ENCODE data around the gene ALDH3A1.

The ALDH3A1 gene

DNA sequence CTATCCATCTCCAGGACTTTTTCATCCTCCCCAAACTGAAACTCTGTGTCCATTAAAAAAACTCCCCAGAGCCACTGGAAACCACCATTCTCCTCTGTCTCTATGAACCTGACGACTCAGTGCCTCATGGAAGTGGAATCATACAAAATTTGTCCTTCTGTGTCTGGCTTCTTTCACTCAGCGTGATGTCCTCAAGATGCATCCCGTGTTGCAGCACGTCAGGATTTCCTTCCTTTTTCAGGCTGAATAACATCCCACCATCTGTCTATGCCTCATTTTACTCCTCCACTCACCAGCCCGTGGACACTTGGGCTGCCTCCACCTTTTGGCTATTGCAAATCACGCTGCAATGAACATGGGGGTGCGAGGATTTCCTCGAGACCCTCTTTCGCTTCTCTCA is 12.6 kb upstream of the ALDH3A1 start:
- no peak for DNase-seq (ENCODE audit: low read depth, low spot score)

DNA sequence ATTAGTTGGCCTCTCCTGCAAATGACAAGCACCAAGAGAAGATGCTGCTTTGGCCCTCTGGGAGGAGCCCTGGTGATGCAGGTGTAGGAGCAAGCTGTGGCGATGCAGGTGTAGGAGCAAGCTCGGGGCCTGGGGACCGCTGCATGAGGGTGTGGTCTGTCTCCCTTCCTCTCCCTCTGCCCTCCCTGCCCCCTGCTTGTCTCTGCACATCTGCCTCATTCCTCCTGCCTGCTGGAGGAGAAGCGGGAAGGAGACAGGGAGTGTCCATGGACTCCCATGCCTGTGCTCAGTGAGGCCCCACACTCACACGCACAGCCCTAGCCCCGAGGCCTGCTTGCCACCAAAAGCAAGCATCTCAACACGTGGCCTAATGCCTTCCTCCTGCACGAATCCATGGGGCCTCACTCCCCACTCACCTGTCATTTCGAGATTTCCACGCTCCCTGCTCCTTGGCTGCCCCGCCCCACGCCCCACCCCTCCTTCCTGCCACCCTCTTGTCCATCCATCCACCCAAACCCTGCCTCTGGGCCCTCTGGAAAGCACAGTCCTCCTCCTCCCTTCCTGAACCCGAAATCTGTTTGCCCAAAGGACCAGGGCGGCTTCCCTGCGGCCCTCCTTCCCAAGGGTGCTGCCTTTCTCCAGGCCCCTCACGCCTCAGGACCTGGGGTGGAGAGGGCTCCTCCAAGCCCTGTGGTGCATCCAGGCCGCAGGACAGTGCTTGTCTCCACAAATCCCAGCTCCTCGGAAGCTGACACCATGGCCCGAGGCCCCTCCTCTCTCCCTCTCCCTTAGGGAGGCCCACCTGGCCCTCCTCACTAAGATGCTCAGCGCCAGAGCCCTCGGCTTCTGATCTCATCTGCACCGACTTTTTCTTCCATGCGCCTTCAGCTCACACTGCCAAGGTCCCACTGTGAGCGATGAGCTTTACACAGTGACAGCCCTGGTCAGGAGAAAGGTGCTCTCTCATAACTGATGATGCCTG is 11.8 kb upstream of the ALDH3A1 start:
- DNase-seq (ENCODE audit: low read depth, low spot score) = no peak

DNA sequence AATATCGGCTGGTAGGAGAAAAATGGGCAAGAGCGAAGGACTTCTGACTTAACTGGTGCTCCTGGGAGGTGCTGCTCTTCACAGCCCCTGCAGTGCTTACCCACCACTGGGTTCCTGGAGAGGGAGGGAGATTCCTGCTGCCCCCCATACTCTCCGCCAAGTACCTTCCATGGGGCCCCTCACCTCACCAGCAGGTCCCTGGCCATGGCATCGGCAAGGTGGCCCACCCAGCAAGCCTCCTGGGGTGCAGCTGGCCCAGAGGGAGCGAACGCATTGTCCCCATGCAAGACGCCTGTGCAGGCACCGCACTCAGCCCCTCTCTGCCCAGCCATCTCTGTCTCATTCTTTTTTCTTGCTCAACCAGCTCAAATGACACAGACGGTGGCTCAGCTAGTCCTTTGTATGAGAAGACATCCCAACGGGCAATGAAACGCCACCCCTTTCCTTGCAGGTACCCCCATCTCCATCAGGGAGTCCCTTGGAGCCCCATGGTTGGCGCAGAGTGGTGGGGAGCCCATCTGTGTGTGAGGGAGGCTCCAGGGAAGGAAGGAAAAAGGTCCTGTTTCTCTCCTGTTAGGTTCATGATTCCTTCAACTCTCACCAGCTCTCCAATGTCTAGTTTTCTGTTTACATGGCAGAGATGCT is 9.6 kb upstream of the ALDH3A1 start:
- DNase-seq (ENCODE audit: low read depth, low spot score) = no peak

DNA sequence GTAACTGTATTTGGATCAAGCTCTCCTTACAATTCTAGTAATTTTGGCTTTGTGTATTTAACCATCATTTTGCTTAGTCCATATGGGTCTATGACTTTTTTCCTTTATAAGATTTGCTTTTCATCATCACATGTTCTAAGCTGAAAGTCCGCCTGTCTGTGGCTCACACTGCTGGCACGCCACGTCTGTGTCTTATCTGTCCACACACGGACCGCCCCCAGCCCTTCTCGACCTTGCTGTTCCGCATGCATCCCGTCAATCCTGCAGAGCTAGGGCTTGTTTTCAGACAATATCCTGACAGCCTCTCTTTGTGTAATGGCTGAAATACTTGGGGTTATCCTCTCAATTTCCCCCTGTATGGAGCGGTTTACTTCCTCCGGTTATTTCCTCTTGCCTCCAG is 8.4 kb upstream of the ALDH3A1 start:
- DNase-seq (ENCODE audit: low read depth, low spot score) = no peak

DNA sequence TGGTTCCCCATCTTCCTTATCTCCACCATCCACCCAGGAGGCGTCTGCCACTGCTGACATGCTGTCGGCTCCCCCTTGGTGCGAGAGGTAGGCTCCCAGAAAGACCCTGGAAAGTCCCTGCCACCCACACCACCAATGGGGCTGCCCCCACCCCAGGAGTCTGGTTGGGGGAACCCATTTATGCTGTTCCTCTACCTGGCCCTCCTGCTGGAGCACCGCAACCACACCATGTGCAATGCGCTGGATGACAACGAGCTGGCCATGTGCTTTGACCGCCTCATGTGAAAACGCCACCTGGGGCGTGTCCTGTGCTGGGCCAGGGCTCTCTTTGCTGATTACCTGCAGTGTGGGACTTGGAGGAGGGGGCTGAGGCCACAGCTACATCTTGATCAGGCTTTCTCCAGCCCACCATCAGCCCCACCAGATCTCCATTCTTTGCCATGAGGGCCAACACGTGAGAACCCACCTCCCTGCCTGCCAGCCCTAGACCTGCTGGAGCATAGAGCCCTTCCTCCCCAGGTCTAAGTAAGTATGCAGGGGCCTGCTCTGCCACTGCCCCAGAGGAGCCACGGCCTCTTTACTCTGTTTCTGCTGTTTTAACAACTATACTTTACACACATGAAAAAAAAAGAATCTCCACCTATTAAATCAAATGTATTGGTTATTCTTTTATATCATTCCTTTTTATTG is 7.9 kb upstream of the ALDH3A1 start:
- no peak for DNase-seq (ENCODE audit: low read depth, low spot score)

DNA sequence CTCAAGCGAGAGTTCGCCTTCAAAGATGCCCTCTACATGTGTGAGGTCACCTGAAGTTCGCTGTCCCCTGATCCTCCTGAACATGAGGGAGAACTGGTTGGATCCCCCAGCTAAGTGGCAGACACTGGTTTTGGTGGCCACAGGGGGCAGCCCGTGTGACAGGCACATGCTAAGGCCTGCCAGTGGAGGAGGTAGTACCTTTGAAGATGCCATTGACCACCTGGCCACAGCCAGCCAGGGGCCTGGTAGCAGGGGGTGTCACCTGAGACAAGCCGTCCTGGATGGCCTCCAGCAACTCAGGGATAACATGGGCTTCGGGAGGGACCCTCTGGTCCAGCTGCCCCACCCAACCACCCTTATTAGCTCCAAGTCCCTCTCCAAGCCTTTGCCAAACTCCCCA is 7.3 kb upstream of the ALDH3A1 start:
- DNase-seq (ENCODE audit: low read depth, low spot score) = no peak

DNA sequence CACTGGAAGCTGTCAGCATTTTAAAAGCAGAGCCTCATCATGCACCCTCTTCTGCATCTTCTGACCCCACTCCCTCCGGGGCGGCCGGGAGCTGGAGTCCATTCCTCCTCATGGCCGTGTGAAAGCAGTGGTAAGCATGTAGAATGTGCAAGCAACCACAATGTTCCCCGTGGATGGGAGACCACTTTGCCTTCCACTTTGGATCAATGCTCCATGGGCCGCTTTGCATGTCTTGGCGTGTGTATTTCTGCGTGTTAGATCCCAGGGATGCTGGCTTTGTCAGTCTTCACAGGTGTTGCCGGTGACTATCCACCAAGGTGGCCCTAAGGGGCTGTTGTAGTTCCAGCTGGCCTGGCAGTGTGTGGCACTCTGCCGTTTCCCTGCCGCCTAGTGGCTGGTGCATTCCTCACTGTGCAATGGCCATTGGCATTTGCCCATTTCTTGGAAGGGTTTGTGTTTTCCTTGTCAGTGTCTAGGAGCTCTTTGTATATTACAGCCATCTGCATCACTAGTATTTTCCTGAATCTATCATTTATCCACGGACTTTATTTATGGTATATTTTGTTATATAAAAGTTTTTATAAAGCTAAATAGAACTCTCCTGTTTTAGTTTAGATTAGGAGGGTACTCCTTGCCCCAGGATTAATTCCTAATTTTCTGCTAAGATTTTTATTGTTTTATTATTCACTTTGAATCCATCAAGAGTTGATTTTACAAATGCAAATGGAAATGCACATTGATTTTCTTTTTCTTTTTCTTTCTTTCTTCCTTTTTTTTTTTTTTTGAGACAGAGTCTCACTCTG is 5.8 kb upstream of the ALDH3A1 start:
- DNase-seq (ENCODE audit: low read depth, low spot score) = peak; percentile 41

DNA sequence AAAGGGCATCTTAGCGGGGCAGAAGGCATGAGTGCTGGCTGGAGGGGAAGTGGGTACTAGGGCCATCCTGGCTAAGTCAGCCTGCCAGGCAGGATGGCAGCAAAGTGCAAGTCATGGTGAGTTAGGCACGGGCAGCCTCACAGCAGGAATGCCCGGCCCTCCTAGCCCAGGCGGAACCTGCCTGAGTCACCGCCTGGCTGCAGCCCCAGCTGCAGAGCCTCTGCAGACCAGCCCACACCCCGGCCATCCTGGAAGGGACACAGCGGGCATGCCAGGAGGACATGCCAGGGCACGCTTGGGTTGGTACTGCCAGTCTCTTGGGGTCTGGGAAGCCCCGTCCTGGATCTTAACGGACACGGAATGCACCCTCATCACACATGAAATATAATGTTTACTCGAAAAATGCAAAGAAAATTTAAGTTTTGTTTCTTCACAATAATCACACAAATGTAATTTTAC is 5.0 kb upstream of the ALDH3A1 start:
- DNase-seq (ENCODE audit: low read depth, low spot score) = peak; percentile 96

DNA sequence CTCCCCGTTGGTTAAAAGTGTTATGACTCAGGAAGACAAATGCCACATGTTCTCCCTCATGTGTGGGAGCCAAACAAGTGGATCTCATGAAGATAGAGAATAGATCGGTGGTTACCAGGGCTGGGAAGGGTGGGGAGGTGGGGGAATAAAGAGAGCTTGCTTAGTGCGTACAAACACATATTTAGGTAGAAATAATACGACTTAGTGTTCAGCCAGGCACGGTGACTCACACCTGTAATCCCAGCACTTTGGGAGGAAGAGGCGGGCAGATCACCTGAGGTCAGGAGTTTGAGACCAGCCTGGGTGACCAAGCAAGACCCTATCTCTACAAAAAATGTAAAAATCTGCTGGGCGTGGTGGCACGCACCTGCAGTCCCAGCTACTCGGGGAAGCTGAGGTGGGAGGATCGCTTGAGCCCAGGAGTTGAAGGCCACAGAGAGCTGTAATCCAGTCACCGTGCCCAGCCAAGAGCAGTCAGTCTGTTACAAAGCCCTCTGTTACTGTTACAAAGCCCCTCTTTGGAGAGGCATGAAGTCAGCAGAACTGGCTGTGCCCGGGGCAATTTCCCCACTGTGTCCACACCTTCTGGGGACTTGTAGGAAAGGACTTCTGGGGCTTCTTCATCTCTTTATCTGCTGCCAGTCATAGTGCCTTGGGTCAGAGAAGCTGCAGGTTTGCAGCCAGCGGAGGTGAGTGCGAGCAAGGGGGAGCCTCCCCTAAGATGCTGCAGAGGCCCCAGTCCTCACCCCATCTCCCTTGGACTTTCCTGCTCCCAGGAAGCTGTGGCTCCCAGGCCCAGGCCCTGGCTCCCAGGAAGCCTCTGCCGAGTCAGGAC is 4.3 kb upstream of the ALDH3A1 start:
- no peak for DNase-seq (ENCODE audit: low read depth, low spot score)

DNA sequence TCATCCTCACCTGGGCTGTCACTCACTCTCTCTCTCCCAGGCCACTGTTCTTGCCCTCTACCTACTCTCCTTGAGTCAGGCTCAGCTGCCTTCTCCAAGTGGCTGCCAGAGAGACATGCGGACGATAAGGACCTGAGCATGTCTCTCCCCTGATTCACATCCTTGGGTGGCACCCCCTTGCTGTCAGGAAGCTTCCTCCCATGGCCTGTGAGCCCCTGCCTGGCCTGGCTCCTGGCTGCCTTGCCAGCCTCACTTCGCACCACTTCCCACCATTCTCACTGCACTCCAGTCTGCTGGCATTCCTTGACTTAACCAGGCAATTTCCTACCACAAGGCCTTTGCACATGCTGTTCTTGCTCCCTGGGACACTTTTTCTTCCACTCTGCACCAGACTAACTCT is 2.7 kb upstream of the ALDH3A1 start:
- no peak for DNase-seq (ENCODE audit: low read depth, low spot score)

DNA sequence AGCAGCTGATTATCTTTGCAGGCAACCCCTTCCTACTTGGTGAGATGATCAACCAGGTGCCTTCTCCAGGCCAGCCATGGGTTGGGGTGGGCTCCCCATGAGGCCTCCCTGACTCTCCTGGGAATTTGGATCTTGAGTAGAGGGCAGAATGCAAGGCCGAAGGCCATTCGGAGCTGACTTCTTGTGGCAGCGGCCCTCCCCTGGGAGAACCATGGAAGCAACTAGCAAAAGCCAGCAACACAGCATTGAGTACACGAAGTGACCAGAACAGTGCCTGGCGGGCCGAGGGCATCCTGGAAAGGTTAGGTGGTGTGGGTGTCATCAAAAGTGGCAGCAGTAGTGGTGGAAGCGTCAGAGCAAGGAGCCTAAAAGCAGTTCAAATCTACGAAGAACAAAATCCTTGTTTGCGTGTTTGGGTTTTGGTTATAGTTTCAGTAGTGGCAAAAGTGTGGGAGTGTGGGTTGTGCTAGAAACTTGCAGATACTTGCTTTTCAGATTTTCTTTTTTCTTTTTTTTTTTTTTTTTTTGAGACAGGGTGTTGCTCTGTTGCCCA is 2.0 kb upstream of the ALDH3A1 start:
- DNase-seq (ENCODE audit: low read depth, low spot score) = no peak

DNA sequence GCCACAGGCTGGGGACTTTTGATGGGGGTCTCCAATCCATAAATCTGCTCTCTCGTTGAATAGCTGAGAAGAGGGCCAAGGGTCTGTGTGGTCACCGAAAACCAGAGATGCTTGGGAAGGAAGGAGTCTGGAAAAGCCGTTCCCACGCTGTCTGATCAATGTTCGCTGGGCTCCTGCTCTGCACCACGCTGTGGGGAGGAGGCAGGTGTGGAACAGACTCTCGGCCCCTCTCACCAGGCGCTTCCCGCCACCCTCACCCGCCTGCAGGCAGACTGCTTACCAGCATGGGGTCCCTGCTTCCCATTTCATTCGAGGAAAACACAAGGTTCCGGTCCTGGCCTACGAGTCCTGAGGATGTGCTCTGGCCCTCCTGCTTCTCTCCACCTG is 702 bp upstream of the ALDH3A1 start:
- DNase-seq (ENCODE audit: low read depth, low spot score) = no peak

DNA sequence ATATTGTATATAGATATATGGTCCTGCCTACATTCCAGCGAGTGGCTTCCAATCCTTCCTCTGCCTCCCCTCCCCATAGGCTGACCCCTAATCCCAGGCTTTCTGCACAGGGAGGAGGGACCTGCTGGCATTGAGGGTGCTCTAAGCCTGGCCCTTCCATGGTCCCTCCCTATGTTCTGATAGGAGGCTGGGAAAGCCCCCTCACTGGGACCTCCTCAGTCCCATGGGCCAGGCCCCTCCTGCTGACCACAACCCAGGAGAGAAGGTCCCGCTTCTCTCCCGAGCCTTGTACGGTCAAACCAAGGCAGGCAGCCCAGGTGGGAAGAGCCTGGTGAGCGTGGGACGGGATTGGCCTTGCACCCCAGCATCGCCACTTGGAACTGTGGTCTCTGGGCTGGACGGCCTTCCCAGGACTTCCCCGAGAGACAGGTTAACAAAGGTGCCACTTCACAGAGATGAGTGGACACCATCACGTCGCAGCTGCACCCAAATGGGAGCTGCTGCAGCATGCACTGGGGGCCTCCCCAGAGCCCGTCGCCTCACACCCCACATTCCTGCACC is 859 bp downstream of the ALDH3A1 start:
- no peak for DNase-seq (ENCODE audit: low read depth, low spot score)

DNA sequence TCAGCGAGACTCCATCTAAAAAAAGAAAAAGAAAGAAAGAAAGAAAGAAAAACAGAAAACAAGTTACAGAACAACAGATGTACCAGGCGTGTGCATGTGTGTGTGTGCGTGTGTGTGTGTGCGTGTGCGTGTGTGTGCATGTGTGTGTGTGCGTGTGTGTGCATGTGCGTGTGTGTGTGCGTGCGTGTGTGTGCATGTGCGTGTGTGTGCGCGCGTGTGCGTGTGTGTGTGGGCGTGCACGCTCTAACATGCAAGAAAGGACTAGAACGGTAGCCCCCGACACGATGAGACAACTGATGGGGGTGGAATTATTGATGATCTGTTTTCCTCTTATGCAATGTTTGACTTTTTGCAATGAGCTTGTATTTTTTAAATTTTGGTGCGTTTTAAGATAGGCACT is 1.6 kb downstream of the ALDH3A1 start:
- no peak for DNase-seq (ENCODE audit: low read depth, low spot score)

DNA sequence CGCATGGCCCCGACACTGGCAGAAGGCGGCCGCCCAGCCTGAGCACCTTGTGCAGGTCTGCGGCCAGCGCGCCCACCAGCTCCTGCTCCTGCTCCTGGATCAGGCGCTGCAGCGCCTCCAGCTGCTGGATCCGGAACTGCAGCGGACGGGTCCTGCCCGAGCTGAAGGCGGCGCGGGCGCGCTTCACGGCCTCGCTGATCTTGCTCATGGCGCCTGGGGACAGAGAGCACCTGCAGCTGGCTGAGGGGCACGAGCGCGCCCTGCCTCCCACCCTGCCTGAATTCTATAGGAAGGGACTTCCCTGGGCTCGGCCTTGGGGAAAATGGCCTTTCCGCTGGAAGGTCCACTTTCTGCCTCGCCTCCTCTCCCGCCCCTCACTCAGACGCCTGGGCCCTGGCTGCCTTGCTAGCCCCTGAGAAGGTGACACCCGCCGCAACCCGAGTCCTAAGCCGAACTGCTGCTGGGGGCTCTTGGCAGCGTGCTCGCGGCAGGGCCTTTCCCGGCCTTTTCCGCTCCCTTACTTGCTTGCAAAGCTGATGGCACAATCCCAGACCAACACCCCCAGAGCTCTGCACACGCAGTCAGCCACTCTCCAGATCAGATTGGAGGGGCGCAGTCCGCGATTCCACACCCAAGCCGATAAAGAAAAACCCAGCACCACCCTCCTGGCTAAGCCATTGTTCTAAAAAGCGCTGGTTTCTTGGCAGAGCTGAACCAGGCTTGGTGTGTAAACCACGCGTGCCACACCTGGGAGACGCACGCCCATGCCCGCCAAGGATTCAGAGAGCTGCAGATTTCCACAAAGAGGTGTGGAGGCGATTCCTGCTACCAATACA is 3.0 kb downstream of the ALDH3A1 start:
- peak; percentile 94 for DNase-seq (ENCODE audit: low read depth, low spot score)

DNA sequence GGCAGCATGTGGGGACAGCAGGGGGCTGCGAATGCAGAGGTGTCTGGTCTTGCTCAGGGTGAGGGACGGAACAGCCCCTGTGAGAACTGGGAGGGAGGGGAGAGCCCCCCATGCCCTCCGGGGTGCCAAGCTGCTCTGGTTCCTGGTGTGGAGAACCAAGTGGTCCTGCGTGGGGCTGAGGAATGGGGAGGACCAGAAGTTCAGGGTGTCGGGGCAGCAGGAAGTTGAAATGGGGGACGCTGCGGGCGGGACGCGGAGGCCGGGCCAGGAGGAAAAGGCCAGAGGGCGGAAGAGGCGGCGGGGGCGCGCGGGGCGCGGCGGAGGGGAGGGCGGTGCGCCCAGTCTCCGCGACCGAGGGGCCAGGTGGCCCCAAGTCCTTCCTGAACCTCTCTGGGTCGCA is 3.6 kb downstream of the ALDH3A1 start:
- no peak for DNase-seq (ENCODE audit: low read depth, low spot score)

DNA sequence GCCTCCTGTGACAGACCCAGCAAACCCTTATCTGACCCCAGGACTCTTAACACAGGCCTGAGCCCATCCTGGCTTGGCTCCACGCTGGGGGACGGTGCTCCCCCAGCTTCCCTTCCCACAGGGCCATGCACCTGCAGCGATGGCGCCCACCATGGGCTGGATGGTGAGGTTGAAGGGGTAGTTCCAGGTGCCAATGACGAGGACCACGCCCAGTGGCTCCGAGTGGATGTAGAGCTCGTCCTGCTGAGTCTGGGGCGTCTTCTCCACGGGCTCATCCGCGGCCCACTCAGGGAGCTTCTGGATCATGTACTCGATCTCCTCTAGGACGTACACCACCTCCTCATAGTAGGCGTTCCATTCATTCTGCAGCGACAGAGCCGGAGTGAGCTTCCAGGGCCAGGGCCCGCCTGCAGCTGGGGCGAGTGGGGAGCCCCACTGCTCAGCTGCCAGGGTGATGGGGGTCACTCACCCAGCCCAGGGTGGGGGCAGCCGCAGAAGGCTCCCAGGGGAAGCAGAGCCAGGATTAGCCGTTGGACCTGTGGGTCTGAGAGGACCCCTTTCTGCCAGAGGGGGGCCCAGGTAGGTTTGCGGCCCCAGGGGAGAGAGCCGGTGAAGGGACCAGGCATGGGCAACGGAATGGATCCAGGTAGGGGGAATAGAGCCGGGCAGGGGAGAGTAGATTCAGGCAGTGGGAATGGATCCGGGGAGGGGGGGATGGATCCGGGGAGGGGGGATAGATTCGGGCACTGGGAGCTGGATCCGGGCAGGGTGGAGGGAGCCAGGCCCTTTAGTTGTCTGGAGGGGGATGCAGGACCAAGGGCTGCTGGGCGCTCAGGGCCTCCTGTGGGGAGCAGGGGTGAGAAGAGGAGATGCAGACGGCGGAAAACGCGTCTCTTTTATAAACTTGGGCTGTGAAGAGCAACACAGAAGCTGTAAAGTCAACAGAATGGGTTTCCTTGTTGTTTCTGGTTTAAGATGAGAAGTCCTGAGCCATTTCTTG is 4.7 kb downstream of the ALDH3A1 start:
- DNase-seq (ENCODE audit: low read depth, low spot score) = no peak

DNA sequence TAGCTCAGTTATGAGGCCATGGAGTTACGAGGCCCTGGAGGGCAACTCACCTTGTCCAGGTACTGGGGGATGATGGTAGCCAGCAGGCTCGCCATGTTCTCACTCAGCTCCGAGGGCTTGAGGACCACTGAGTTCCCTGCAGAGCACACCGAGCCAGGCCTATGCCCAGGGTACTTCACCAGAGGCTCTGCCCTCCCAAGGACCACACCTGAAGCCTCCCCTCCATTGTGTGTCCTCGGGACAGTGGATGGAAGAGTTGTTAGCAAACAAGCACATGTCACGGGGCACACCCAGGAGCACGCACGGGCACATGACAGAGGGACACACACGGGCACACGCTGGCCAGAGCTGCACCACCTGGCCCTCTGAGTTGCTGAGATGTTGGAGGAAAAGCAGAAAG is 5.6 kb downstream of the ALDH3A1 start:
- no peak for DNase-seq (ENCODE audit: low read depth, low spot score)

Measured in astrocyte of the hippocampus (primary cell).